ENCODE data around the gene FAM20B.
A peak's percentile ranks its signal among the peaks of the same experiment; 100 is the strongest.

Gene FAM20B

DNA sequence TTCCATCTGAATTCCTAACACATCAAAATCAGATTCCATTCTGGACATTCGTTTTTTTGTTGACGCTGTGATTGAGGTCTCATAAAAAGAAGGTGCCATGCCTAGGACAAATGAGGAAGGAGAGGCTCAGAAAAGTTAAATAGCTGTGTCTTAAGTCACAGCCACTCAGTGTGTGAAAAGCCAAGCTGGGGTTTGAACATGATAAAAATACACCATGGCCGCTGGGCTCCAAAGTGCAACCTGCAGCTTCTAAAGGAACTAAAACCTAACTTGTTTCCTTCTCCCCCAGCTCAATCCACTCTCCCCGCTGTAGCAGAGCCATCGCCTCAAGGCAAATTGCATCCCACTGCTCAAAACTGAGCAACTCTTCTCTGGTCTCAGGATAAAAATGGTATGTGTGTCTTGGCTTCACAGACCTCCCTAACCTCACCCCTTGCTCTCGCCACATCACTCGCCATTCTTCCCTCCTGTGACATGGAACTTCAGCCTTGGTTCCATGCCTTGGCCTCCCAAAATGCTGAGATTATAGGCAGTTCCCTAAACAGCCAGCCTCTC, 22.1 kb upstream of the FAM20B start:
- Histone ChIP-seq H3K79me1 (ENCODE audit: low read length) (no peaks in the 10 kb centered on the region), H3K27me3 (ENCODE audit: insufficient read depth, low read length, poor library complexity) (no peaks in the 10 kb centered on the region), H3K4me1 (ENCODE audit: control insufficient read depth, low read depth, low read length) (no peaks in the 10 kb centered on the region), H3K4me3 (ENCODE audit: low read length) (no peak overlapping the region), H2AK5ac (ENCODE audit: low read length) (no peak overlapping the region), H4K5ac (ENCODE audit: low read length) (no peak overlapping the region), H3K27ac (ENCODE audit: low read depth, low read length) (no peak overlapping the region), H3K4me2 (ENCODE audit: low read length) (no peak overlapping the region), H2BK120ac (ENCODE audit: low read depth, low read length) (no peak overlapping the region), H3K23ac (ENCODE audit: low read length) (no peak overlapping the region), H3K56ac (ENCODE audit: low read length) (no peak overlapping the region), H3K79me2 (ENCODE audit: control insufficient read depth, insufficient read depth, low read length) (no peaks in the 10 kb centered on the region), H2BK15ac (replicated peaks; ENCODE audit: low read depth) (no peak overlapping the region), H3K18ac (ENCODE audit: low read length) (no peak overlapping the region), H2BK5ac (ENCODE audit: low read length) (no peak overlapping the region), H3K4ac (ENCODE audit: low read depth, low read length) (no peak overlapping the region), H3K36me3 (ENCODE audit: control insufficient read depth, insufficient read depth, low read length) (no peaks in the 10 kb centered on the region), H3K9ac (ENCODE audit: low read length) (no peak overlapping the region), H4K8ac (ENCODE audit: low read depth, low read length) (no peak overlapping the region)
- WGBS (ENCODE audit: extremely low coverage, insufficient coverage, low lambda C conversion rate) = no CpG with 5 or more reads among the region's 7 CpGs
- peak; percentile 7 for DNase-seq

DNA sequence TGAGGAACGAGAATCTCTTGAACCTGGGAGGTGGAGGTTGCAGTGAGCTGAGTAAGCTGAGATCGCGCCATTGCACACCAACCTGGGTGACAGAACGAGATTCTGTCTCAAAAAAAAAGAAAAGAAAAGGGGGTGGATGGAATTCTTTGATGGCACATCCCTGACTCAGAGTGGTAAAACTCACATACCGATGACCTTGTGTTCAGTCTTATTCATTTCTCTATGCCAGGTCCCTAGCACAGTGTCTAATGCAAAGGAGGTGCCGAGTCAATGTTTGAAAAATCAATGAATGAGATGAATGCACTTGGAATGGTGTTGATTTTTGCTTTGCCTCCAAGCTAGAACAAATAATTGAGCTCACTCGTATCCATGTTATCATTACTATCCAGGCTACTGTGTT, 18.5 kb upstream of the FAM20B start:
- no peak overlapping the region for H3K9ac ChIP-seq (ENCODE audit: low read length)
- no peaks in the 10 kb centered on the region for H3K36me3 ChIP-seq (ENCODE audit: control insufficient read depth, insufficient read depth, low read length)
- H2BK15ac ChIP-seq (replicated peaks; ENCODE audit: low read depth) = no peak overlapping the region
- H3K4me3 ChIP-seq (ENCODE audit: low read length) = no peak overlapping the region
- H3K4me2 ChIP-seq (ENCODE audit: low read length) = no peak overlapping the region
- no peak overlapping the region for H3K4ac ChIP-seq (ENCODE audit: low read depth, low read length)
- no peak overlapping the region for H2BK5ac ChIP-seq (ENCODE audit: low read length)
- no peak for DNase-seq
- no peaks in the 10 kb centered on the region for H3K4me1 ChIP-seq (ENCODE audit: control insufficient read depth, low read depth, low read length)
- no peak overlapping the region for H3K23ac ChIP-seq (ENCODE audit: low read length)
- H4K5ac ChIP-seq (ENCODE audit: low read length) = no peak overlapping the region
- no peak overlapping the region for H3K18ac ChIP-seq (ENCODE audit: low read length)
- no peak overlapping the region for H3K27ac ChIP-seq (ENCODE audit: low read depth, low read length)
- H3K79me1 ChIP-seq (ENCODE audit: low read length) = no peaks in the 10 kb centered on the region
- no peak overlapping the region for H2AK5ac ChIP-seq (ENCODE audit: low read length)
- H4K8ac ChIP-seq (ENCODE audit: low read depth, low read length) = no peak overlapping the region
- no CpG with 5 or more reads among the region's 7 CpGs for WGBS (ENCODE audit: extremely low coverage, insufficient coverage, low lambda C conversion rate)
- H3K79me2 ChIP-seq (ENCODE audit: control insufficient read depth, insufficient read depth, low read length) = no peaks in the 10 kb centered on the region
- no peaks in the 10 kb centered on the region for H3K27me3 ChIP-seq (ENCODE audit: insufficient read depth, low read length, poor library complexity)
- H3K56ac ChIP-seq (ENCODE audit: low read length) = no peak overlapping the region
- H2BK120ac ChIP-seq (ENCODE audit: low read depth, low read length) = no peak overlapping the region

DNA sequence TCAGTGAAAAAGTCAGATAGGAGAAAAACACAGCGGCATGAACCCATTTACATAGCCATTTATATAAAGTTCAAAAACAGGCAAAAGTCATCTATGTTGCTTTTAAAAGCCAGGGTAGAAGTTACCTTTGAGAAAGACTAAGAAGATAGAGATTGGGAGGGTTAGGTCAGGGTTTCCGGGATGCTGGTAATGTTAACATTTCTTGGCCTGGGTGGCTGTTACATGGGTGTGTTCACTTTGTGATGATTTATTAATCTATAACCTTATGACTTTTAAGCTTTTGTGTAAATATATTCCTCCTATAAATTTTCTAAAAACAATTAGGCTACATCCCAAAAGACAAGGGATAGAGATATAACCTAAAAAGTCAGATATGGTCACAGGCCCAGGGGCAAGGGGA, 15.0 kb upstream of the FAM20B start:
- no peak for DNase-seq
- Histone ChIP-seq H3K36me3 (ENCODE audit: control insufficient read depth, insufficient read depth, low read length) (no peaks in the 10 kb centered on the region), H2BK5ac (ENCODE audit: low read length) (no peak overlapping the region), H3K23ac (ENCODE audit: low read length) (no peak overlapping the region), H3K4me1 (ENCODE audit: control insufficient read depth, low read depth, low read length) (no peaks in the 10 kb centered on the region), H3K4ac (ENCODE audit: low read depth, low read length) (no peak overlapping the region), H4K5ac (ENCODE audit: low read length) (no peak overlapping the region), H2BK120ac (ENCODE audit: low read depth, low read length) (no peak overlapping the region), H4K8ac (ENCODE audit: low read depth, low read length) (no peak overlapping the region), H3K9ac (ENCODE audit: low read length) (no peak overlapping the region), H3K79me1 (ENCODE audit: low read length) (no peaks in the 10 kb centered on the region), H3K79me2 (ENCODE audit: control insufficient read depth, insufficient read depth, low read length) (no peaks in the 10 kb centered on the region), H2AK5ac (ENCODE audit: low read length) (no peak overlapping the region), H3K56ac (ENCODE audit: low read length) (no peak overlapping the region), H3K27ac (ENCODE audit: low read depth, low read length) (no peak overlapping the region), H3K18ac (ENCODE audit: low read length) (no peak overlapping the region), H3K4me3 (ENCODE audit: low read length) (no peak overlapping the region), H3K27me3 (ENCODE audit: insufficient read depth, low read length, poor library complexity) (no peaks in the 10 kb centered on the region), H3K4me2 (ENCODE audit: low read length) (no peak overlapping the region), H2BK15ac (replicated peaks; ENCODE audit: low read depth) (no peak overlapping the region)
- WGBS (ENCODE audit: extremely low coverage, insufficient coverage, low lambda C conversion rate) = no CpG with 5 or more reads among the region's 2 CpGs

DNA sequence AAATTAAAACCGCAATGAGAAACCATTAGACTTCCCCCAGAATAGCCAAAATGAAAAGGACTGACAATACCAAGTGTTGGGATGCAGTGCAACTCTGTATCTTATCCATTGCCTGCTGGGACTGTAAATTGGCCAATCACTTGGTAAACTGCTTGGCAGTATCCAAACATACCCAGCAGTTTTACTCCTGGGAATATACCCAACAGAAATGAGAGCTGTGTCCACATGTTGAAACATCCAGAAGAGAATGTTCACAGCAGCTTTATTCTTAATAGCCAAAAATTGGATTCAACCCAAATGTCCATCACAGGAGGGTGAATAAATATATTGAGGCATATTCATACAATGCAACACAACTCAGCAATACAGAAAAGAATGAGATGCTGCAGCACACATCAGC, 13.7 kb upstream of the FAM20B start:
- Histone ChIP-seq H4K5ac (ENCODE audit: low read length) (no peak overlapping the region), H2BK120ac (ENCODE audit: low read depth, low read length) (no peak overlapping the region), H3K4me2 (ENCODE audit: low read length) (no peak overlapping the region), H3K79me2 (ENCODE audit: control insufficient read depth, insufficient read depth, low read length) (no peaks in the 10 kb centered on the region), H2BK15ac (replicated peaks; ENCODE audit: low read depth) (no peak overlapping the region), H3K4me3 (ENCODE audit: low read length) (no peak overlapping the region), H3K27me3 (ENCODE audit: insufficient read depth, low read length, poor library complexity) (no peaks in the 10 kb centered on the region), H3K18ac (ENCODE audit: low read length) (no peak overlapping the region), H3K56ac (ENCODE audit: low read length) (no peak overlapping the region), H2BK5ac (ENCODE audit: low read length) (no peak overlapping the region), H3K36me3 (ENCODE audit: control insufficient read depth, insufficient read depth, low read length) (no peaks in the 10 kb centered on the region), H3K4me1 (ENCODE audit: control insufficient read depth, low read depth, low read length) (no peaks in the 10 kb centered on the region), H3K9ac (ENCODE audit: low read length) (no peak overlapping the region), H4K8ac (ENCODE audit: low read depth, low read length) (no peak overlapping the region), H3K79me1 (ENCODE audit: low read length) (no peaks in the 10 kb centered on the region), H3K23ac (ENCODE audit: low read length) (no peak overlapping the region), H2AK5ac (ENCODE audit: low read length) (no peak overlapping the region), H3K27ac (ENCODE audit: low read depth, low read length) (no peak overlapping the region), H3K4ac (ENCODE audit: low read depth, low read length) (no peak overlapping the region)
- no peak for DNase-seq
- no CpG with 5 or more reads among the region's 1 CpG for WGBS (ENCODE audit: extremely low coverage, insufficient coverage, low lambda C conversion rate)

GRCh38 chr1:179014123-179014522, 11.6 kb upstream of the FAM20B start:
- Histone ChIP-seq H3K23ac (ENCODE audit: low read length) (no peak overlapping the region), H3K79me1 (ENCODE audit: low read length) (no peaks in the 10 kb centered on the region), H3K4me3 (ENCODE audit: low read length) (no peak overlapping the region), H3K79me2 (ENCODE audit: control insufficient read depth, insufficient read depth, low read length) (no peaks in the 10 kb centered on the region), H2BK120ac (ENCODE audit: low read depth, low read length) (no peak overlapping the region), H2BK15ac (replicated peaks; ENCODE audit: low read depth) (no peak overlapping the region), H4K8ac (ENCODE audit: low read depth, low read length) (no peak overlapping the region), H2BK5ac (ENCODE audit: low read length) (no peak overlapping the region), H3K56ac (ENCODE audit: low read length) (no peak overlapping the region), H3K4me2 (ENCODE audit: low read length) (no peak overlapping the region), H3K27ac (ENCODE audit: low read depth, low read length) (no peak overlapping the region), H3K4ac (ENCODE audit: low read depth, low read length) (no peak overlapping the region), H3K18ac (ENCODE audit: low read length) (no peak overlapping the region), H3K4me1 (ENCODE audit: control insufficient read depth, low read depth, low read length) (no peaks in the 10 kb centered on the region), H3K27me3 (ENCODE audit: insufficient read depth, low read length, poor library complexity) (no peaks in the 10 kb centered on the region), H4K5ac (ENCODE audit: low read length) (no peak overlapping the region), H3K9ac (ENCODE audit: low read length) (no peak overlapping the region), H2AK5ac (ENCODE audit: low read length) (no peak overlapping the region), H3K36me3 (ENCODE audit: control insufficient read depth, insufficient read depth, low read length) (no peaks in the 10 kb centered on the region)
- WGBS (ENCODE audit: extremely low coverage, insufficient coverage, low lambda C conversion rate) = no CpG with 5 or more reads among the region's 1 CpG
- no peak for DNase-seq

GRCh38 chr1:179015396-179015795, 10.3 kb upstream of the FAM20B start:
- H2AK5ac ChIP-seq (ENCODE audit: low read length) = no peak overlapping the region
- no peak overlapping the region for H3K9ac ChIP-seq (ENCODE audit: low read length)
- H3K79me2 ChIP-seq (ENCODE audit: control insufficient read depth, insufficient read depth, low read length) = no peaks in the 10 kb centered on the region
- no peak overlapping the region for H4K8ac ChIP-seq (ENCODE audit: low read depth, low read length)
- no peak overlapping the region for H2BK15ac ChIP-seq (replicated peaks; ENCODE audit: low read depth)
- no peak overlapping the region for H2BK120ac ChIP-seq (ENCODE audit: low read depth, low read length)
- no CpG with 5 or more reads among the region's 2 CpGs for WGBS (ENCODE audit: extremely low coverage, insufficient coverage, low lambda C conversion rate)
- H3K56ac ChIP-seq (ENCODE audit: low read length) = no peak overlapping the region
- H3K18ac ChIP-seq (ENCODE audit: low read length) = no peak overlapping the region
- no peak overlapping the region for H3K23ac ChIP-seq (ENCODE audit: low read length)
- no peak overlapping the region for H3K27ac ChIP-seq (ENCODE audit: low read depth, low read length)
- H3K36me3 ChIP-seq (ENCODE audit: control insufficient read depth, insufficient read depth, low read length) = no peaks in the 10 kb centered on the region
- H4K5ac ChIP-seq (ENCODE audit: low read length) = no peak overlapping the region
- no peak overlapping the region for H3K4ac ChIP-seq (ENCODE audit: low read depth, low read length)
- H3K4me1 ChIP-seq (ENCODE audit: control insufficient read depth, low read depth, low read length) = no peaks in the 10 kb centered on the region
- no peaks in the 10 kb centered on the region for H3K27me3 ChIP-seq (ENCODE audit: insufficient read depth, low read length, poor library complexity)
- no peak overlapping the region for H2BK5ac ChIP-seq (ENCODE audit: low read length)
- H3K4me3 ChIP-seq (ENCODE audit: low read length) = no peak overlapping the region
- DNase-seq = no peak
- no peaks in the 10 kb centered on the region for H3K79me1 ChIP-seq (ENCODE audit: low read length)
- H3K4me2 ChIP-seq (ENCODE audit: low read length) = no peak overlapping the region

Measured in mesendoderm (in vitro differentiated cells).